GM19328 (cell line): Measurements from ENCODE around the gene XPO1.
"Not testable (repeated sequence)": the region's sequence is repeated elsewhere in the genome, so short reads cannot be mapped to it uniquely, and the experiment has no call there.

Experiments
- ATAC-seq: cut with Tn5 transposase; IDR thresholded peaks from one replicate; pipeline ENCODE4 v1.9.1; 2021; ENCODE audit warnings: mild to moderate bottlenecking, moderate library complexity; ENCODE audit not compliant: unreplicated experiment

The XPO1 gene

DNA sequence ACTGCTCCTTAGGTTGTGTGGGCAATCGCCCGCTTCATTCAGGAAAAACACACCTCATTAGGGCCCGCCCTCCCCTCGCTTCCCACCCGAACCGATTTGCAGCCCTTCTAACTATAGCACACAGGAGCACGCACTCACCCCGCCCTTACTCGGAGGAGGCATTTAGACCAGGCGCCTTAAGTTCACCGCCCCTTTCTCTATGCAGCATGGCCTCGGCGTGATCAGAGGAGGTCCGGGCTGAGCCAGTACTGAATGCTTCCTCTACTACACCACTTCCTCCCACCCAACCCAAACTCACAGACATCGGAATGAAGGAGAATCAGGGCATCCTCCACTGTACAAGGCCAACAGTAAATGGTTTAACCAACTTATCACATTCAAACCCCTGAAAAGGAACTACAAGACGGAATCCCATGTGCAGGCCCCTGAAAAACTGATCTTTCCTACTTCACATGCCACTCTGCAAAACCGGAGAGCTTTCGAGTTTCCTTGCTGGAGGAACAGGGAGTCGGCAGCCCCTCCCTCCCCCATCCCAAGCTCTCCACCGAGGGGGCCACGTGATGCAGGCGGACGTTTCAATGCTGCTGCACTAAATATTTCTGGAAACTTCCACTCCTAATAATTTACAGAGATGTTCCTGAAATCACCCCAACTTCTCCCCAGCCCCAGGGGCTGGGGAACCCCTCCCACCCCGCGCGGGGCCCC is 1.4 kb downstream of the XPO1 start:
- peak; percentile 41 for ATAC-seq

DNA sequence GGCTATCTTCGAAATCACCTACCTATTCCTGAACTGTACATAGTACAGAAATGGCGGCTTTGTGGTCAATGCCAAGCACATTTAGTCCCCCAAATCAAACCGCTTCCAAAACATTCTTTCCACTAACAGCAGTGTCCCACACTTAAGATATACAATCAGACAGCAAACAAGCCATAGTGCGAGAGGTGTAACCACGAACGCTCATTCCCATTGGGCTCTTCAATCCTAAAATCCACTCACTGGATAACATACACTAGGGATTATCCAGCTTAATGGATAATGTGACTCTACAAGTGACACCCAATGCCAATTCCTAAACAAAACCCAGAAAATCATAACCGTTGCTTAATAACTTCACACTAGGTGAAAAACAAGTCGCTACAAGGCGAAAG is 2.0 kb downstream of the XPO1 start:
- ATAC-seq, result no peak

GRCh38 chr2:61535449-61535848 is 2.7 kb downstream of the XPO1 start:
- no peak for ATAC-seq

DNA sequence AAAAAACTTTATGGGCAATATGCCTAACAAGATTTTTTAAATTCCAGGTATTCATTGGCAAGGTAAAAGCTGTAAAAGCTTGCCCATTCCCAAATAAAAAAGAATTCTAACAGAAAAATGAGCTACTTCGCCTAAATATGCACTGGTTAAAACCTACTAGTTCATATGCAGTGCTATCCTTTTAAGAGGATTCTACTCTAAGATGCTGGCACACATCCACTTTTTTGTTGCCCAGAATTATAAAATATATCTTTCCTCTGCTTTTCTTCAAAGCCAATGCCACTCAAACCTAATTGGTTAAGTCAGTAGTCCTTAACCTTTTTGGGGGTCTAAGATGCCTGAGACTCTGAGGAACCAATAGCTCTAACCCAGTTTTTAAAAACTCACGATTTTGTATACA is 3.2 kb downstream of the XPO1 start:
- no peak for ATAC-seq

GRCh38 chr2:61530749-61531148 is 7.4 kb downstream of the XPO1 start:
- no peak for ATAC-seq

- no peak for ATAC-seq
Observed at GRCh38 chr2:61529944-61530735, 8.0 kb downstream of the XPO1 start.

- ATAC-seq, result no peak
Observed at GRCh38 chr2:61520261-61520660, 17.9 kb downstream of the XPO1 start.

DNA sequence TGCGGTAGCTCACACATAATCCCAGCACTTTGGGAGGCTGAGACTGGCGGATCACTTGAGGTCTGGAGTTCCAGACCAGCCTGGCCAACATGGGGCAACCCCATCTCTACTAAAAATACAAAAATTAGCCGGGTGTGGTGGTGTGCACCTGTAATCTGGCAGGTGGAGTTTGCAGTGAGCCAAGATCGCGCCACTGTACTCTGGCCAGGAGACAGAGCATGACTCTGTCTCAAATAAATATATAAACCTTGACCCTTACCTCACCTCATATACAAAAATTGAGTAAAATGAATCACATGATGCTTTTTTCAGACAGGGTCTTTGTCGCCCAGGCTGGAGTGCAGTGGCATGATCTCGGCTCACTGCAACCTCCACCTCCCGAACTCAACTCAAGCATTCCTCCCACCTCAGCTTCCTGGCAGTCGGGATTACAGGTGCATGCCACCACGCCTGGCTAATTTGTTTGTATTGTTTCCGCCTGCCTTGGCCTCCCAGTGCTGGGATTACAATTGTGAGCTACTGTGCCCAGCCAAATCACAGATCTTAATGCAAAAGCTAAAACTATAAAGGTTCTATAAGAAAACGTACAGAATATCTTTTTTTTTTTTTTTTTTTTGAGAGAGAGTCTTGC is 25.3 kb downstream of the XPO1 start:
- ATAC-seq, result no peak

DNA sequence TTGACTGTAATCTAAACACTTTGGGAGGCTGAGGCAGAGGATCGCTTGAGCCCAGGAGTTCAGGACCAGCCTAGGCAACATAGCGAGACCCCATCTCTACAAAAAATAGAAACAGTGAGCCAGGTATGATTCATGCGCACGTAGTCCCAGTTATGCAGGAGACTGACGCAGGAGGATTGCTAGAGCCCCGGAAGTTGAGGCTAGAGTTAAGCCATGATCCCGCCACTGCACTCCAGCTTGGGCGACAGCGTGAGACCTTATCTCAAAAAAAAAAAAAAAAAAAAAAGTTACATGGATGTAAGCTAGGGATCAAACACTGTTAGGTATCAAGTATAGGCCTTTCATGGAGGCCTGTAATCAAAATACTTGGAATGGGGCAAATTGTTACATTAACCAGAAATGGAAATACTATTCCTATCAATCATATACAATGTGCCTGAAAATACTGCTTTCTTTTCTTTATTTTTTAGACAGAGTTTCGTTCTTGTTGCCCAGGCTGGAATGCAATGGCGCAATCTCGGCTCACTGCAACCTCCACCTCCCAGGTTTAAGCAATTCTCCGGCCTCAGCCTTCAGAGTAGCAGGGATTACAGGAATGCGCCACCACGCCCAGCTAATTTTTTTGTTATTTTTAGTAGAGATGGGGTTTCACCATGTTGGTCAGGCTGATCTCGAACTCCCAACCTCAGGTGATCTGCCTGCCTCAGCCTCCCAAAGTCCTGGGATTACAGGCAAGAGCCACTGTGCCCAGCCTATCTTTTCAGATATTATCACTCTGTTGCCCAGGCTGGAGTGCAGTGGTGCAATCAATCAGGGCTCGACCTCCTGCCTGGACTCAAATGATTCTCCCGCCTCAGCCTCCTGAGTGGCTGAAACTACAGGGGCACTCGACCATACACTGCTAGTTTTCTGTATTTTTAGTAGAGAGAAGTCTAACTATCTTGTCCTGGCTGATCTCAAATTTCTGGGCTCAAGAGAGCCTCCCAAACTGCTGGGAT is 27.2 kb downstream of the XPO1 start:
- ATAC-seq, result no peak

DNA sequence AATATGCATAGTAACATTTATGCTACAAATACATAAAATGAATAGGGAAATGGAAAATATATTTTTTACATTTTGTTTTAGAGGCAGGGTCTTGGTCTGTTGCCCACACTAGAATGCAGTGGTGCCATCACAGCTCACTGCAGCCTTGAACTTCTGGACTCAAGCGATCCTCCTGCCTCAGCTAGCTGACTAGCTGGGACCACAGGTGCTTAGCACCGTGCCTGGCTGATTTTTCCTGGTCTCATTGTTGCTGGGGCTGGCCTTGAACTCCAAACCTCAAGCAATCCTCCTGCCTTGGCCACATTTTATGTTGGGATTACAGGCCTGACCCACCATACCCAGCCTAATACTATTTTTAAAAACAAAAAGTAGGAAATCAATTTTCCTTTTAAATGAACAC is 33.2 kb downstream of the XPO1 start:
- ATAC-seq, result no peak

DNA sequence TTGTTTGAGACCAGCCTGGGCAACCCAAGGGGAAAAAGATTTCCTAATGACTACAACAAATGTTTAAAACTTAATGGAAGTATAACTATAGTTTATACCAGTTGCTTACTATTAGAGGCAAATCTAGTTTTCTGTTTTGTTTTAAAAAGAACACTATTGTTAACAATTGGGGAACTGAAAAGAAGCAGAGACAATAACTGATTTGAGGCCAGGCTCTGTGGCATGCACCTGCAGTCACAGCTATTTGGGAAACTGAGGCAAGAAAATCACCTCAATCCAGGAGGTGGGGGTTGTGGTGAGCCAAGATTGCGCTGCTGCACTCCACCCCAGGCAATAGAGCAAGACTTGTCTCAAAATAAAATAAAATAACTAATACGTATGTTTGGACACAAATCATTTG is 39.1 kb downstream of the XPO1 start:
- ATAC-seq, result no peak

DNA sequence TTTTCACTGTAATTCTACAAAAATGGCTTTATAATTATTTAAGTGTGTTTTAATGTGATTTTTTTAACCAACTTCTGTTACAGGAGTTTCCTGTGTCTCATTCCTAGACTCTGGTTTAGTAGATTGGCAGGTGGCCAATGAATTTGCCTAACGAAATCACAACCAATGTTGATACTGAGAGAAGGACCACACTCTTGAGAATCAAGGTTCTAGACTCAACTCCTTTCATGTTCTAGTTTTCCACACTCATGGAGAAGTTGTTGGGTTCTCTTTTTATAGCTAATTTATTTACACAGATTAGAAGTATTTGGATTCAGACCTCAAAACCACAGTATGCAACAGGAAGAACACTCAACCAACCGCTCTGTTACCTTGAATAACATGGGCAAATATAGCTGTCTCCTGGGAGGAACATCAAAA is 44.6 kb downstream of the XPO1 start:
- ATAC-seq, result no peak

- ATAC-seq, result no peak
Observed at GRCh38 chr2:61492476-61492875, 45.7 kb downstream of the XPO1 start.

- no peak for ATAC-seq
Observed at GRCh38 chr2:61485281-61485680, 52.9 kb downstream of the XPO1 start.

DNA sequence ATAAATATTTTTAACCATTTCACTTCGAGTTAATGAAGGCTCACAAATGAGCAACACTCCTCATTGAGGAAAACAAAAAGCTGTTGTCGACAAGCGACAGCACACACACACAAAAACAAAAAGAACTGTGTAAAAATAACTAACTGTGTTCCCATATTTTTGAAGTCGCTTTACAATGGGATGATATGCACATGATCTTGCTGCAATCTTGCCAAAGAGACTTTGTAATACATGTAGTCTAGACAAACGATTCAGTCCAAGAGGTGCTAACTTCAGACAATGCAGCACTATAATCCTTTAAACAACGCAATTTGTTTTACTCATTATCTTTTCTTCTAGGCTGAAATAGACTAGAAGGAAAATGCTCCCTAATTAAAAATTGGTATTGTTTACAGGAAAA is 60.1 kb downstream of the XPO1 start:
- ATAC-seq, result no peak

DNA sequence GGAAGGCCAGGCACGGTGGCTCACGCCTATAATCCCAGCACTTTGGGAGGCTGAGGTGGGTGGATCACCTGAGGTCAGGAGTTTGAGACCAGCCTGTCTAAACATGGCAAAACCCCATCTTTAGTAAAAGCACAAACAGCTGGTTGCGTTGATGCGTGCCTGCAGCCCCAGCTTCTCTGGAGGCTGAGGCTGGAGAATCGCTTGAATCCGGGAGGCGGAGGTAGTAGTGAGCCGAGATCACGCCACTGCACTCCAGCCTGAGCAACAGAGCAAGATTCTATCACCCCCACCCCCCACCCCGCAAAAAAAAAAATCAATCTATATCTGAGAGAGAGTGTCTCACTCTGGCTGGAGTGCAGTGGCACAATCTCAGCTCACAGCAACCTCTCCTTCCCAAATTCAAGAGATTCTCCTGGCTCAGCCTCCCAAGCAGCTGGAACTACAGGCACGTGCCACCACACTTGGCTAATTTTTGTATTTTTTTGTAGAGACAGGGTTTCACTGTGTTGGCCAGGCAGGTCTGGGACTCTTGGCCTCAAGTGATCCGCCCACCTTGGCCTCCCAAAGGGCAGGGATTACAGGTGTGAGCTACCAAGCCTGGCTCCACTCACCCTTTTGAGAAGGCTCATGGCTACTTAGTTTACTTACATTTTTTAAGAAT is 61.1 kb downstream of the XPO1 start:
- not testable (repeated sequence) for ATAC-seq

DNA sequence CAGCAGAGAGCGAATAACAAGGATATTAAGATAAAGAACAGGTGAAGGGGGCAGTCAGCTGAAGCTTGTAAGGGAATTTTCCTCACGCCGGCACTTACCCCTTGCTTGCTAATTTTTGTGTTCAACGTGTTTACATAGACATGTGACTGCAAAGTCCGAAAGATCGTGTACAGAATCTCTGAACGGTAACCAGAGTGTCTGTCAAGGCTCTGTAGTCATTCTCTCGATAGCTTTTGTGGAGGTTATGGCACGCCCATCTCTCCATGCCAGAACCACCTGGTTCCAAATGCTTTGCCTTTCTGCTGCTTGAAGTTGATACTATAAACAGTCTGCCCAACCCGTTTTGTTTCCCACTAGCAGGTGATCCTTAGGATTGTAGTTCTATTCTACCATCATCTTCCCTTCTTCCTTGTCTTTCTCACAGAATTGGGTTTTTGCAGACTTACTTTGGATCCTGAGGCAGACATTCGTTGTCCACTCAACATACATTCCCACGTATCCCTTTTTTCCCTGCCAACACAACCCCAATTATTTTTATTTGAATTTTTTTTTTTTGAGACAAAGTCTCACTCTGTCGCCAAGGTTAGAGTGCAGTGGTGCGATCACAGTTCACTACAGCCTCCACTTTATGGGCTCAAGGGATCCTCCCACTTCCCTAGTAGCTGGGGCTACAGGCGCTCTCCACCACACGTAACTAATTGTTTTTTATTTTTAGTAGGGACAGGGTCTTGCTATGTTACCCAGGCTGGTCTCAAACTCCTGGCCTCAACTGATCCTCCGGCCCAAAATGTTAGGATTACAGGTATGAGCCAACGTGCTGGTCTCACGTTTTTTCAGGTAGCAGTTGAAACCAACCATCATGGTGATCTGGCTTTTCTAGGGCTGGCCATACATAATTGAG is 66.0 kb downstream of the XPO1 start:
- no peak for ATAC-seq

- peak; percentile 65 for ATAC-seq
Observed at GRCh38 chr2:61470965-61471904, 66.9 kb downstream of the XPO1 start, which contains the start of gene USP34. TSS of gene USP34 (minus strand) at chr2:61471087. CDS start at chr2:61470692, 395 bp downstream.
